ENCODE data around the gene POC1A. TPM values are rescaled to one million over a fixed set of nuclear protein-coding genes. Genes with fewer than 3 reads are reported as not detected.

Gene POC1A
- polyA plus RNA-seq, 1 donor (not counting 4 experiments of a cell fraction or from before 2014, with no cell fraction given) = 11.5 TPM

DNA sequence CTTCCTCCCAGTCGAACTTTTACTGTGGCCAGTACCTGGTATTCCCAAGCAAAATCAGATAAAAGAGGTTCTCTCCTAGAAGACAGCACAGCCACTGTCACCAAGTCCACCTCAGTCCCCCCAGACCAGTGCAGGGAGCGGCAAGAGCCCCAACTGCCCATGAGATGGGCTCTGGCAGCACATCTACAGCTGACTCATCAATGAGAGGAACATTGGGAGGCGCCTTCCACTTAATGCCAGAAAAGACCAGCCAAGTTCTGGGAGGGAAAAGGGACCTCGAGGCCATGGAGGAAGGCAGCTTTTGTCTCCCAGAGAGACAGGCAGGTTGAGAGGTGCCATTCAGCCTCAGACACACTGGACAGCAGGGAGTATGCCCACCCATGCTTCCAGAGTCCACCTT, 28.2 kb downstream of the POC1A start:
- no peak for FAIRE-seq
- Histone ChIP-seq H3K27ac (ENCODE audit: control insufficient read depth, insufficient read depth, low read length) (no peak overlapping the region), H3K79me2 (ENCODE audit: control insufficient read depth, insufficient read depth, low read length) (no peaks in the 10 kb centered on the region), H2AFZ (ENCODE audit: control insufficient read depth, low read length) (no peak overlapping the region), H3K4me1 (ENCODE audit: control insufficient read depth, extremely low read depth, insufficient read depth, low read length) (peaks cover 25% of the 10 kb centered on the region), H3K36me3 (ENCODE audit: control insufficient read depth in 2 of 2, extremely low read depth in 1 of 2, insufficient read depth in 2 of 2, low read length in 2 of 2) (peaks cover 2 to 18% of the 10 kb centered on the region in 2 experiments), H3K9ac (ENCODE audit: control insufficient read depth, extremely low read depth, insufficient read depth, low read length) (no peak overlapping the region), H4K20me1 (ENCODE audit: control insufficient read depth, extremely low read depth, insufficient read depth, low read length) (no peaks in the 10 kb centered on the region), H3K4me3 (ENCODE audit: control insufficient read depth in 2 of 3, extremely low read depth in 1 of 3, insufficient read depth in 2 of 3, low read depth in 1 of 3, low read length in 3 of 3) (no peak overlapping the region), H3K27me3 (ENCODE audit: control insufficient read depth, extremely low read depth, insufficient read depth, low read length) (no peaks in the 10 kb centered on the region), H3K9me1 (ENCODE audit: control insufficient read depth, extremely low read depth, insufficient read depth, low read length) (no peaks in the 10 kb centered on the region), H3K4me2 (ENCODE audit: control insufficient read depth, extremely low read depth, insufficient read depth, low read depth, low read length) (no peak overlapping the region), H3K9me3 (ENCODE audit: control insufficient read depth, low read depth, low read length) (no peaks in the 10 kb centered on the region)
- TF ChIP-seq EZH2 (IDR thresholded peaks at IDR 0.05; ENCODE audit: low read length) (no peak), CTCF (optimal IDR thresholded peaks at IDR 0.05 in 1 of 3, IDR thresholded peaks at IDR 0.05 in 1 of 3, conservative IDR thresholded peaks at IDR 0.05 in 1 of 3; ENCODE audit: extremely low read depth in 1 of 3, insufficient read depth in 2 of 3, low read length in 3 of 3) (no peak)
- dilution Hi-C loops (cut with MboI; ENCODE audit: extremely low pct_ligation_motif_present, low sequenced_read_pairs) = no loop called here
- DNase-seq (ENCODE audit: low read depth, low spot score) = no peak

DNA sequence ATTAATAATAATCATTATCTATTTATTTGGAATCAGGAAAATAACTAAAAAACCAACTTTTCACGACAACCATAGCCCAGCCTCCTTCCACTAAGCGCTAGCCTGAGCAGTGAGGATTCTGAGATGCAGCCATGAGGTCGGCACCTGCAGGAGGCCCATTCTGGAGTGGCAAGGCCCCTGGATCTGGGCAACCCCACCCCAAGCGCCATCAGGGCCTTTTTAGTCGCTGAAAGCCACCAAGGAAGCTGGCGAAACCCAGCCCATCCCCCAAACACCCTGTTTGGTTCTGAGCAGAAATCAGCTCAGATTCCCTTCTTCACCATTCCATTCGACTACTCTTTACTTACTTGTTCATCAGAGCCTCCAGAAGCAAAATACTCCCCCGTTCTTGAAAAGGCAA, 29.5 kb downstream of the POC1A start:
- no peak for TF ChIP-seq CTCF (optimal IDR thresholded peaks at IDR 0.05 in 1 of 3, IDR thresholded peaks at IDR 0.05 in 1 of 3, conservative IDR thresholded peaks at IDR 0.05 in 1 of 3; ENCODE audit: extremely low read depth in 1 of 3, insufficient read depth in 2 of 3, low read length in 3 of 3)
- no peak for TF ChIP-seq EZH2 (IDR thresholded peaks at IDR 0.05; ENCODE audit: low read length)
- Histone ChIP-seq H3K36me3 (ENCODE audit: control insufficient read depth in 2 of 2, extremely low read depth in 1 of 2, insufficient read depth in 2 of 2, low read length in 2 of 2) (peaks cover 0 to 18% of the 10 kb centered on the region in 2 experiments), H3K27ac (ENCODE audit: control insufficient read depth, insufficient read depth, low read length) (no peak overlapping the region), H3K4me3 (ENCODE audit: control insufficient read depth in 2 of 3, extremely low read depth in 1 of 3, insufficient read depth in 2 of 3, low read depth in 1 of 3, low read length in 3 of 3) (no peak overlapping the region), H3K4me2 (ENCODE audit: control insufficient read depth, extremely low read depth, insufficient read depth, low read depth, low read length) (no peak overlapping the region), H3K4me1 (ENCODE audit: control insufficient read depth, extremely low read depth, insufficient read depth, low read length) (peaks cover 37% of the 10 kb centered on the region), H3K27me3 (ENCODE audit: control insufficient read depth, extremely low read depth, insufficient read depth, low read length) (no peaks in the 10 kb centered on the region), H3K9me1 (ENCODE audit: control insufficient read depth, extremely low read depth, insufficient read depth, low read length) (peaks cover 5% of the 10 kb centered on the region), H4K20me1 (ENCODE audit: control insufficient read depth, extremely low read depth, insufficient read depth, low read length) (no peaks in the 10 kb centered on the region), H3K9me3 (ENCODE audit: control insufficient read depth, low read depth, low read length) (no peaks in the 10 kb centered on the region), H2AFZ (ENCODE audit: control insufficient read depth, low read length) (no peak overlapping the region), H3K9ac (ENCODE audit: control insufficient read depth, extremely low read depth, insufficient read depth, low read length) (no peak overlapping the region), H3K79me2 (ENCODE audit: control insufficient read depth, insufficient read depth, low read length) (no peaks in the 10 kb centered on the region)
- DNase-seq (ENCODE audit: low read depth, low spot score) = no peak
- no peak for FAIRE-seq
- dilution Hi-C loops (cut with MboI; ENCODE audit: extremely low pct_ligation_motif_present, low sequenced_read_pairs) = no loop called here

Measured in keratinocyte (primary cell).